Neural cell (in vitro differentiated cells): ENCODE data around the gene GNL2.

ENCODE experiments used
- EP300 ChIP-seq: fragments of 450-650 bp; conservative IDR thresholded peaks from 2 replicates; pipeline ENCODE4 v1.6.1; 2014; ENCODE audit warnings: antibody characterized with exemption, mild to moderate bottlenecking, moderate library complexity; ENCODE audit not compliant: poor library complexity, severe bottlenecking
- MXI1 ChIP-seq: fragments of 450-650 bp; conservative IDR thresholded peaks from 2 replicates; pipeline ENCODE4 v1.6.1; 2014; ENCODE audit warnings: antibody characterized with exemption, mild to moderate bottlenecking; ENCODE audit not compliant: poor library complexity, severe bottlenecking
- POLR2AphosphoS5 ChIP-seq: IDR thresholded peaks from 2 replicates; pipeline ENCODE4 v1.6.1; 2012
- RAD21 ChIP-seq: fragments of 450-650 bp; conservative IDR thresholded peaks from 2 replicates; pipeline ENCODE4 v1.6.1; 2014; ENCODE audit warnings: antibody characterized with exemption, mild to moderate bottlenecking, moderate library complexity
- SMC3 ChIP-seq: fragments of 450-650 bp; conservative IDR thresholded peaks from 2 replicates; pipeline ENCODE4 v1.6.1; 2014; ENCODE audit warnings: antibody characterized with exemption, mild to moderate bottlenecking, moderate library complexity; ENCODE audit not compliant: poor library complexity
- TF ChIP-seq, protein P1 (sequence below): fragments of 450-650 bp; IDR thresholded peaks from 2 replicates; pipeline ENCODE4 v1.5.1; 2014; ENCODE audit warnings: antibody characterized with exemption, mild to moderate bottlenecking, moderate library complexity; ENCODE audit not compliant: poor library complexity, severe bottlenecking
- TF ChIP-seq, protein P2 (sequence below): IDR thresholded peaks from 2 replicates; pipeline ENCODE4 v1.6.1; 2012; ENCODE audit warnings: borderline replicate concordance

GRCh38 chr1:37630426-37631028 is 34.8 kb upstream of the GNL2 start:
- no peak for TF ChIP-seq MXI1
- TF ChIP-seq, protein P1, sequence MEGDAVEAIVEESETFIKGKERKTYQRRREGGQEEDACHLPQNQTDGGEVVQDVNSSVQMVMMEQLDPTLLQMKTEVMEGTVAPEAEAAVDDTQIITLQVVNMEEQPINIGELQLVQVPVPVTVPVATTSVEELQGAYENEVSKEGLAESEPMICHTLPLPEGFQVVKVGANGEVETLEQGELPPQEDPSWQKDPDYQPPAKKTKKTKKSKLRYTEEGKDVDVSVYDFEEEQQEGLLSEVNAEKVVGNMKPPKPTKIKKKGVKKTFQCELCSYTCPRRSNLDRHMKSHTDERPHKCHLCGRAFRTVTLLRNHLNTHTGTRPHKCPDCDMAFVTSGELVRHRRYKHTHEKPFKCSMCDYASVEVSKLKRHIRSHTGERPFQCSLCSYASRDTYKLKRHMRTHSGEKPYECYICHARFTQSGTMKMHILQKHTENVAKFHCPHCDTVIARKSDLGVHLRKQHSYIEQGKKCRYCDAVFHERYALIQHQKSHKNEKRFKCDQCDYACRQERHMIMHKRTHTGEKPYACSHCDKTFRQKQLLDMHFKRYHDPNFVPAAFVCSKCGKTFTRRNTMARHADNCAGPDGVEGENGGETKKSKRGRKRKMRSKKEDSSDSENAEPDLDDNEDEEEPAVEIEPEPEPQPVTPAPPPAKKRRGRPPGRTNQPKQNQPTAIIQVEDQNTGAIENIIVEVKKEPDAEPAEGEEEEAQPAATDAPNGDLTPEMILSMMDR = no peak
- no peak for TF ChIP-seq EP300
- TF ChIP-seq POLR2AphosphoS5 = no peak
- TF ChIP-seq SMC3 = no peak
- no peak for TF ChIP-seq RAD21
- TF ChIP-seq, protein P2, sequence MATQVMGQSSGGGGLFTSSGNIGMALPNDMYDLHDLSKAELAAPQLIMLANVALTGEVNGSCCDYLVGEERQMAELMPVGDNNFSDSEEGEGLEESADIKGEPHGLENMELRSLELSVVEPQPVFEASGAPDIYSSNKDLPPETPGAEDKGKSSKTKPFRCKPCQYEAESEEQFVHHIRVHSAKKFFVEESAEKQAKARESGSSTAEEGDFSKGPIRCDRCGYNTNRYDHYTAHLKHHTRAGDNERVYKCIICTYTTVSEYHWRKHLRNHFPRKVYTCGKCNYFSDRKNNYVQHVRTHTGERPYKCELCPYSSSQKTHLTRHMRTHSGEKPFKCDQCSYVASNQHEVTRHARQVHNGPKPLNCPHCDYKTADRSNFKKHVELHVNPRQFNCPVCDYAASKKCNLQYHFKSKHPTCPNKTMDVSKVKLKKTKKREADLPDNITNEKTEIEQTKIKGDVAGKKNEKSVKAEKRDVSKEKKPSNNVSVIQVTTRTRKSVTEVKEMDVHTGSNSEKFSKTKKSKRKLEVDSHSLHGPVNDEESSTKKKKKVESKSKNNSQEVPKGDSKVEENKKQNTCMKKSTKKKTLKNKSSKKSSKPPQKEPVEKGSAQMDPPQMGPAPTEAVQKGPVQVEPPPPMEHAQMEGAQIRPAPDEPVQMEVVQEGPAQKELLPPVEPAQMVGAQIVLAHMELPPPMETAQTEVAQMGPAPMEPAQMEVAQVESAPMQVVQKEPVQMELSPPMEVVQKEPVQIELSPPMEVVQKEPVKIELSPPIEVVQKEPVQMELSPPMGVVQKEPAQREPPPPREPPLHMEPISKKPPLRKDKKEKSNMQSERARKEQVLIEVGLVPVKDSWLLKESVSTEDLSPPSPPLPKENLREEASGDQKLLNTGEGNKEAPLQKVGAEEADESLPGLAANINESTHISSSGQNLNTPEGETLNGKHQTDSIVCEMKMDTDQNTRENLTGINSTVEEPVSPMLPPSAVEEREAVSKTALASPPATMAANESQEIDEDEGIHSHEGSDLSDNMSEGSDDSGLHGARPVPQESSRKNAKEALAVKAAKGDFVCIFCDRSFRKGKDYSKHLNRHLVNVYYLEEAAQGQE = no peak
